Endothelial cell of umbilical vein (primary cell): ENCODE measurements around the gene PPP3CA.

Experiments
- CTCF ChIP-seq, 2 donors: IDR thresholded peaks; 1 replicate in 1 of 2; 2 replicates in 1 of 2; pipeline ENCODE4 v1.5.1; 2011; ENCODE audit warnings: low read length in 2 of 2, mild to moderate bottlenecking in 2 of 2, moderate library complexity in 2 of 2, control low read depth in 1 of 2, inconsistent platforms in 1 of 2, low read depth in 1 of 2; ENCODE audit not compliant: insufficient read depth in 1 of 2; ENCODE audit errors: extremely low read depth in 1 of 2
- JUN ChIP-seq: IDR thresholded peaks from 2 replicates; pipeline ENCODE4 v1.6.1; 2011; ENCODE audit warnings: borderline replicate concordance, low read depth; ENCODE audit not compliant: insufficient read length, insufficient read depth
- POLR2A ChIP-seq: IDR thresholded peaks from 2 replicates; pipeline ENCODE4 v1.6.1; 2012; ENCODE audit warnings: low read depth, mild to moderate bottlenecking, control low read depth, low read length

GRCh38 chr4:101367201-101367600 lies 19.9 kb upstream of the PPP3CA start:
- TF ChIP-seq POLR2A (no peak), JUN (no peak), CTCF (IDR thresholded peaks at IDR 0.05; ENCODE audit: extremely low read depth in 1 of 2, insufficient read depth in 1 of 2, low read depth in 1 of 2, low read length in 2 of 2) (no peak)
